MM.1S (cell line): ENCODE data around the gene TAS2R46.
"Not testable (repeated sequence)": the region's sequence is repeated elsewhere in the genome, so short reads cannot be mapped to it uniquely, and the experiment has no call there.

Experiments used
- DNase-seq: peaks from one replicate; pipeline ENCODE4 v3.0.0-alpha.2; 2015
- H2AFZ ChIP-seq: fragments of 300-600 bp; sonication (generic); 2 replicates; pipeline ENCODE4 v1.6.0; 2016; ENCODE audit warnings: antibody characterized with exemption, low read length
- H3F3A ChIP-seq: fragments of 300-600 bp; sonication (generic); 2 replicates; pipeline ENCODE4 v1.6.1; 2016; ENCODE audit warnings: mild to moderate bottlenecking, antibody characterized with exemption, low read length, moderate library complexity, mixed read lengths; ENCODE audit not compliant: insufficient read depth
- H3K27ac ChIP-seq: fragments of 300-600 bp; sonication (generic); 2 replicates; pipeline ENCODE4 v1.5.1; 2016; ENCODE audit warnings: mild to moderate bottlenecking, low read length
- H3K27me3 ChIP-seq: fragments of 300-600 bp; sonication (generic); replicated peaks from 2 replicates; pipeline ENCODE4 v1.6.0; 2016; ENCODE audit warnings: low read length; ENCODE audit not compliant: insufficient read depth
- H3K36me3 ChIP-seq: fragments of 300-600 bp; sonication (generic); replicated peaks from 2 replicates; pipeline ENCODE4 v1.6.1; 2016; ENCODE audit warnings: mild to moderate bottlenecking, low read length, mixed read lengths; ENCODE audit not compliant: insufficient read depth
- H3K4me1 ChIP-seq: fragments of 300-600 bp; sonication (generic); 2 replicates; pipeline ENCODE4 v1.6.1; 2016; ENCODE audit warnings: low read length, mixed read lengths
- H3K4me2 ChIP-seq: fragments of 300-600 bp; sonication (generic); 2 replicates; pipeline ENCODE4 v1.6.0; 2016; ENCODE audit warnings: low read depth, low read length
- H3K4me3 ChIP-seq: fragments of 300-600 bp; sonication (generic); 2 replicates; pipeline ENCODE4 v1.5.1; 2016; ENCODE audit warnings: low read length, mixed read lengths
- H3K79me2 ChIP-seq: fragments of 300-600 bp; sonication (generic); 2 replicates; pipeline ENCODE4 v1.6.1; 2016; ENCODE audit warnings: mixed run types, low read length, mixed read lengths
- H3K9ac ChIP-seq: fragments of 300-600 bp; sonication (generic); 2 replicates; pipeline ENCODE4 v1.6.1; 2016; ENCODE audit warnings: low read length, mixed read lengths
- H3K9me2 ChIP-seq: fragments of 300-600 bp; sonication (generic); replicated peaks from 2 replicates; pipeline ENCODE4 v1.6.1; 2016; ENCODE audit warnings: mild to moderate bottlenecking, low read length, mixed read lengths; ENCODE audit not compliant: insufficient read depth
- H3K9me3 ChIP-seq: fragments of 300-600 bp; sonication (generic); replicated peaks from 2 replicates; pipeline ENCODE4 v1.6.1; 2016; ENCODE audit warnings: mild to moderate bottlenecking, low read length, mixed read lengths; ENCODE audit not compliant: insufficient read depth
- H4K20me1 ChIP-seq: fragments of 300-600 bp; sonication (generic); 2 replicates; pipeline ENCODE4 v1.6.1; 2016; ENCODE audit warnings: mild to moderate bottlenecking, low read length, moderate library complexity, mixed read lengths; ENCODE audit not compliant: insufficient read depth
- EZH2 ChIP-seq: fragments of 300-600 bp; sonication (generic); optimal IDR thresholded peaks from 2 replicates; pipeline ENCODE3; 2017; ENCODE audit warnings: low read depth, mild to moderate bottlenecking, antibody characterized with exemption, low read length, mixed read lengths
- EZH2phosphoT487 ChIP-seq: fragments of 300-600 bp; sonication (generic); IDR thresholded peaks from 2 replicates; pipeline ENCODE4 v1.6.1; 2018; ENCODE audit warnings: antibody characterized with exemption, low read length
- TF ChIP-seq, protein P1 (sequence below): fragments of 300-600 bp; sonication (generic); IDR thresholded peaks from 2 replicates; pipeline ENCODE4 v1.5.1; 2016; ENCODE audit warnings: antibody characterized with exemption, low read length, mixed read lengths

TAS2R46 gene

DNA sequence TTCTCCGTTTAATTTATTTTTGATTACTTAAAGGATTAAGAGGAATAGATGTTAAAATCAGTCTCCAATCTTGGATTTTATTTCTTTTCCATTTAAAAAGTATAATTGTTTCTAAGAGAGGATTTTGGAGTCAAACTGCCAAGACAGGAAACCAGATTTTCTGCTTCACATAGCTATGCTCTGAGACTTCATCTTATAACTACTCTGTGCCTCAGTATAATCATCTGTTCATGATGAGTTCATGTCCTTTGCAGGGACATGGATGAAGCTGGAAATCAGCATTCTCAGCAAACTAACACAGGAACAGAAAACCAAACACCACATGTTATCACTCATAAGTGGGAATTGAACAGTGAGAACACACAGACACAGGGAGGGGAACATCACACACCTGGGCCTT is 21.9 kb downstream of the TAS2R46 start:
- no peaks in the 10 kb centered on the region for H3K36me3 ChIP-seq
- no peak for TF ChIP-seq EZH2
- no peak for TF ChIP-seq EZH2phosphoT487
- TF ChIP-seq, protein P1, sequence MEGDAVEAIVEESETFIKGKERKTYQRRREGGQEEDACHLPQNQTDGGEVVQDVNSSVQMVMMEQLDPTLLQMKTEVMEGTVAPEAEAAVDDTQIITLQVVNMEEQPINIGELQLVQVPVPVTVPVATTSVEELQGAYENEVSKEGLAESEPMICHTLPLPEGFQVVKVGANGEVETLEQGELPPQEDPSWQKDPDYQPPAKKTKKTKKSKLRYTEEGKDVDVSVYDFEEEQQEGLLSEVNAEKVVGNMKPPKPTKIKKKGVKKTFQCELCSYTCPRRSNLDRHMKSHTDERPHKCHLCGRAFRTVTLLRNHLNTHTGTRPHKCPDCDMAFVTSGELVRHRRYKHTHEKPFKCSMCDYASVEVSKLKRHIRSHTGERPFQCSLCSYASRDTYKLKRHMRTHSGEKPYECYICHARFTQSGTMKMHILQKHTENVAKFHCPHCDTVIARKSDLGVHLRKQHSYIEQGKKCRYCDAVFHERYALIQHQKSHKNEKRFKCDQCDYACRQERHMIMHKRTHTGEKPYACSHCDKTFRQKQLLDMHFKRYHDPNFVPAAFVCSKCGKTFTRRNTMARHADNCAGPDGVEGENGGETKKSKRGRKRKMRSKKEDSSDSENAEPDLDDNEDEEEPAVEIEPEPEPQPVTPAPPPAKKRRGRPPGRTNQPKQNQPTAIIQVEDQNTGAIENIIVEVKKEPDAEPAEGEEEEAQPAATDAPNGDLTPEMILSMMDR, result no peak
- no peaks in the 10 kb centered on the region for H3K27me3 ChIP-seq
- H3K79me2 ChIP-seq, result peaks cover 4% of the 10 kb centered on the region; the same call in 1 of the 2 replicates
- H3K9ac ChIP-seq, result no peak overlapping the region
- DNase-seq, result no peak
- no peak overlapping the region for H3K4me3 ChIP-seq
- no peak overlapping the region for H3K4me2 ChIP-seq
- no peak overlapping the region for H2AFZ ChIP-seq
- no peaks in the 10 kb centered on the region for H3F3A ChIP-seq
- no peaks in the 10 kb centered on the region for H3K9me3 ChIP-seq
- no peak overlapping the region for H3K27ac ChIP-seq
- no peaks in the 10 kb centered on the region for H3K4me1 ChIP-seq
- no peaks in the 10 kb centered on the region for H3K9me2 ChIP-seq
- no peaks in the 10 kb centered on the region for H4K20me1 ChIP-seq

DNA sequence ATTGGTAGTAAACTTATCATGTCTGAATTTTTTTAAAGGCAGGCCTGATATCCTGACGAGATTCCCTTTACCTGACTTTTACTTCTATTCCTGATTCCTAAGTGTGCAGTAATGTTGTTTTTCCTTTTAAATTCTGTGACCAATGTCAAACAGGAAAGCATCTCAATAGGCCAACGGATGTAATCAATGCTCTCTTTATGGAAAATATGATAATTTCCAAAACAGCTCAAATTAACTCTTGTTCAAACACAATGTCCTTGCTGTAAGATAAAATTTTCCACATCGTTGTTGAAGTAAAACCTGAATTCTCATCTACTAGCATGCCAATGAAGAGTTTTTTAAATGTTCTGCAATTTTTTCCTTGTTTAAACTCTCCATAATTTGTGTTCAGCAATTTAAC is 22.9 kb downstream of the TAS2R46 start:
- Histone ChIP-seq H3K4me1 (no peaks in the 10 kb centered on the region), H3K27me3 (no peaks in the 10 kb centered on the region), H3F3A (no peaks in the 10 kb centered on the region), H4K20me1 (no peaks in the 10 kb centered on the region), H3K36me3 (no peaks in the 10 kb centered on the region), H3K9me3 (no peaks in the 10 kb centered on the region), H3K79me2 (peaks cover 4% of the 10 kb centered on the region; the same call in 1 of the 2 replicates), H3K9ac (no peak overlapping the region), H3K4me2 (no peak overlapping the region), H3K27ac (no peak overlapping the region), H2AFZ (no peak overlapping the region), H3K9me2 (no peaks in the 10 kb centered on the region), H3K4me3 (no peak overlapping the region)
- DNase-seq, result no peak
- TF ChIP-seq, protein P1, result no peak
- TF ChIP-seq EZH2phosphoT487 (no peak), EZH2 (no peak)

DNA sequence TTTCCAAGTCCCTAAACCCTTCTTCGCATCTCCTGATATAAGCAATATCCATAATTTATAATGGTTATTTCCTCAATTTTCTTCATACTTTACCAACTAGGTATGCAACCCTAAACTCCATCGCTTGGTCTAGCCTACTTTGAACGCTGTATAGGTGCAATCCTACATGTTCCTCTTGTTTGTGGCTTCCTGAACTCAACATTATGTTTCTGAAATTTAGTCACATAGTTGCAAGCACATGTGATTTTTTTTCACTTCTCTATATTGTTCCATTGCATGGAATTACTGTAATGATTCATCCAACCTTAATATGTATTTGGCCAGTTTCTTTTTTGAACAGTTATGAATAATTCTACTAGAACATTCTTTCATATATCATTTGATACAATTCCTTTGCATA is 28.1 kb downstream of the TAS2R46 start:
- not testable (repeated sequence) for H3K9me2 ChIP-seq, H3K79me2 ChIP-seq, H3K36me3 ChIP-seq, H3K9ac ChIP-seq, H3K4me3 ChIP-seq, H3K4me2 ChIP-seq, H3K4me1 ChIP-seq, H3K27ac ChIP-seq, H4K20me1 ChIP-seq, H3K9me3 ChIP-seq, H2AFZ ChIP-seq, DNase-seq, H3K27me3 ChIP-seq, H3F3A ChIP-seq

DNA sequence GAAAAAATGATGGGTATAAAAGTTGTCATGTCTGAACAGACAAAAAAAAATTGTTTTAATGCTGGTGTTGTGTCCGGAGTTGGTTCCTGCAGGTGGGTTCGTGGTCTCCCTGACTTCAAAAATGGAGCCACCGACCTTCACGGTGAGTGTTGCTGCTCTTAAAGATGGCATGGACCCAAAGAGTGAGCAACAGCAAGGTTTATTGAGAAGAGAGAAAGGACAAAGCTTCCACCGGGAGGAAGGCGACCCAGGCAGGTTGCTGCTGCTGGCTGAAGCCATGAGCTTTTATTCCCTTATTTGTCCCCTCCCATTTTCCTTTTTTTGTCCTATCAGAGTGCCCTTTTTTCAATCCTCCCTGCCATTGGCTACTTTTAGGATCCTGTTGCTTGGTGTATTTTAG is 30.8 kb downstream of the TAS2R46 start, which contains the start of gene TAS2R31:
Gene TAS2R31, minus strand, starts transcription at position 101 of the 400 bp plus-strand sequence. Its CDS starts 72 bp downstream, at position 29.
- no peak for DNase-seq
- H3K9me3 ChIP-seq, result no peaks in the 10 kb centered on the region
- H3K4me3 ChIP-seq, result no peak within 1 kb of the TSS
- H3K4me1 ChIP-seq, result no peaks in the 10 kb centered on the region
- no peak within 1 kb of the TSS for H3K27ac ChIP-seq
- no peaks in the 10 kb centered on the region for H3K79me2 ChIP-seq
- no peaks in the 10 kb centered on the region for H3K27me3 ChIP-seq
- no peaks in the 10 kb centered on the region for H3K36me3 ChIP-seq
- no peaks in the 10 kb centered on the region for H3F3A ChIP-seq
- TF ChIP-seq EZH2, result no peak
- TF ChIP-seq EZH2phosphoT487, result no peak
- TF ChIP-seq, protein P1, result no peak
- H2AFZ ChIP-seq, result no peak within 1 kb of the TSS
- H3K9me2 ChIP-seq, result no peaks in the 10 kb centered on the region
- no peaks in the 10 kb centered on the region for H4K20me1 ChIP-seq
- no peak within 1 kb of the TSS for H3K4me2 ChIP-seq
- H3K9ac ChIP-seq, result no peak within 1 kb of the TSS
